ENCODE data around the gene CHERP.
"Not testable (repeated sequence)": the region's sequence is repeated elsewhere in the genome, so short reads cannot be mapped to it uniquely, and the experiment has no call there.

The CHERP gene

DNA sequence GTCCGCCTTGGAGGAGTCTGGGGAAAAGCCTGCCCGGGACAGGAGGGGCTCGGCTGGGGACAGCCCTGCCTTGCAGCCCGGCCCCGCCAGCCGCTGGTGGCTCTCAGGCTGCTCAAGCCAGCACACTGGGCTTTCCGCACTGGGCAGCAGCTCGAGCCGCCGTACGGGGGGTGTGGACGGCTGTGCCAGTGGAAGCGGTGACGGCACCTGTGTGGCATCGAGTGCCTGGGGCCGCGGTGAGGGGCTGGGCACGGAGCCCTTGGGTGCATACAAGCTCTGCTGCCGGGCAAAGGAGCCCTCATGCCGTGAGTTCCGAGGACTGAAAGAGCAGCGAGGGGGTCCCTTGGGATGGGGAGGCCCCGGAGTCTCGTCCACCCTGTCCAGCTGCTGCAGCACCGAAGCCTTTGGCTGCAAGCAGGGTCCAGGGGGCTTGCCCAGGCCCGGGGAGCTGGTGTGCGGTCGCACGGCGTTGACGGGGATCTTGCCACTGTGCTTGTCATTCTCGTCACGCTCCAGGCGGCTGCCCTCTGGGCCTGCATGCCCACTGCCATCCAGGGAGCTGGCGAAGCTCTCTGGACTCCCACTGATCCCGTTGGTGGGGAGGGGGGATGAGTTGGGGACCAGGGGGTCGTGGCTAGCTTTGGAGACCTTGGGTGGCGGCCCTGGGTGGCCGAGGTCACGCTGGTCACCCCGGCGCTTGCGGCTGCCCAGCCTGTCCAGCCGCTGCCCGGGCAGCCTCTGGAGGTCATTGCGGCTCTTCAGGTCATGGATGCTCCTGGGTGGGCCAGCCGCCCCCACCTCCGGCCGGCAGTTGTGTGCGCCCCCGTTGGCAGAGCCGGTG lies 34.7 kb upstream of the CHERP start:
- no peak for DNase-seq

DNA sequence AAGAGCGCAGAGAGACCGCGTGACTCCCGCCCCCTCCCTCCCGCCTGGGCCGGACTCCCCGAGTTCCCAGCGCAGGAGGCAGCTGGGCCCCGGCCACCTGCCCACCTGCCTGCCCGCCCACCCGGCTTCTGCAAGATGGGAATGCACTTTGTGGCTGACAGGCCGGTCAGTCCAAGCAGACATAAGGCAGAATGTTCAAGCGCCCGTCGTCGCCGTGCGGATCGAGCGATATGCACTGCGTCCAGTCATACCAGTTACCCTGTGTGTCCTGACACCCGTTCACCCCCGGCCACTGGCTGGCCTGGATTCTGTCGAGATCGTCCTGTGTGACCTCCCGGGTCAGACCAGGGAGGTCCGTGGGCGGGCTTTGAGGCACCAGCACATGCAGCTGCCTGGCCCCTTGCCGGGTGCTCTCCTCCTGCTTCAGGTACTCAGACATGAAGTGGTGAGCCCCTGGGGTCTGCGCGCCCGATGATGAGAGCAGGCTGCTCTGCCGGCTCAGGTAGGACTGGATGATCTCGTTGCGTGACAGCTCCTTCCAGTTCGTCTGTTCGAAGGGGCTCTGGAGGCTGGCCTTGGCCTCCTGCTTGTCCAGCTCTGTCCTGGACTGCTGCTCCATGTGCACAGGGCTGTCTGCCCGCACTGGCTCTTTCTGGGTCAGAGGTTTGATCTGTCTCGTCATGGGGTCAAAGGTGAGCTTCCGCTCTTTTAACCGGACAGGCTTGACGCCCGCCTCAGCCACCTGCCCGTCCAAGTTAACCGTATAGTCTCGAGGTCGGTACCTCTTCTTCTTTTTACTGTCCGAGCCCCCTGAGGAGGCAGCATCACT lies 33.8 kb upstream of the CHERP start:
- no peak for DNase-seq

DNA sequence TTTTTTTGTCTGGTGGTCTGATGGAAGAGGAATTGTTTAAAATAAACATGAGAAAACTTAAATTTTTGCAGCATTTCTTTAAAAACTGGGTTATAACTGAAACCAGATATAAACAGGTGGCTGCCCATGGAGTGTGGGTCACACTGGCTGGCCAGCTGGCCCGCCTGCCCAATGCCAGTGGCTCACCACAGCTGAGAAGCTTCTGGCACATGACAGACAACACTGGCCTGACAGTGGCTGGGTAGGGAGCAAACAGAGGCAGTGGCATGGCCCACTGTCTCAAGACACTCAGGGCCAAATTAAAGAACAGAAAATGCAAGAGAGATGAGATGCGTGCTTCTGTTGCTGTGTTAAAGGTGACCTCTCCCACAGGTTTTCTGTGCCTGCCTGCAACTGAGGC lies 33.0 kb upstream of the CHERP start:
- no peak for DNase-seq

DNA sequence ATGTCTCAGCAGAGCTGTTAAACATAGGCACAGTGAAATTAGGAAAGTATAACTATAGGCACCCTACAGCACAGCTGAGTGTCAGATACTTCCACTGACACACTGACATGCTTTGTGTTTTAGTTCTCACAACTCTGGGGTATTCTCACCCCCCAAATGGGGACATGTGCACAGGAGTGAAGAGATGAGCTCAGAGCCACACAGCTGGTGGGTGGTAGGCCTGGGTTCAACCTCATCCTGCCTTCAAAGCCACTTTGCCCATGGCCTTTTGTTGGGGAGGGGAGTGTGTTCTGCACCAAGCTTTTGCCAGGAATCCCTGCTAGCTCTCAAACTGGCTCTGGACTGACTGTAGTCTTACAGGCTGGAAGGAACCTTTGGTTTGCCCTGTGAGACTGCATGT lies 31.7 kb upstream of the CHERP start:
- no peak for DNase-seq

DNA sequence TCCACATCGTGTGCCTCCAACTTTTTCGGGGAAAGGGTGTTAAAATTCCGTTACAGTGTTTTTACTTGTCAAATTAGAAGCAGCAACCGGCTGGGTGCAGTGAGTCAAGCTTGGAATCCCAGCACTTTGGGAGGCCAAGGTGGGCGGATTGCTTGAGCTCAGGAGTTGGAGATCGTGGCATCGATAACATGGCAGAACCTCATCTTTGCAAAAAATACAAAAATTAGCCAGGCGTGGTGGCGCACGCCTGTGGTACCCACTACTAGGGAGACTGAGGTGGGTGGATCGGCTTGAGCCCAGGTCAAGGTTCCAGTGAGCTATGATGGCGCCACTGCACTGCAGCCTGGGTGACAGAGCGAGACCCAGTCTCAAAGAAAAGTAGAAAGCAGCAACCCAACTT lies 31.1 kb upstream of the CHERP start:
- DNase-seq, result no peak

DNA sequence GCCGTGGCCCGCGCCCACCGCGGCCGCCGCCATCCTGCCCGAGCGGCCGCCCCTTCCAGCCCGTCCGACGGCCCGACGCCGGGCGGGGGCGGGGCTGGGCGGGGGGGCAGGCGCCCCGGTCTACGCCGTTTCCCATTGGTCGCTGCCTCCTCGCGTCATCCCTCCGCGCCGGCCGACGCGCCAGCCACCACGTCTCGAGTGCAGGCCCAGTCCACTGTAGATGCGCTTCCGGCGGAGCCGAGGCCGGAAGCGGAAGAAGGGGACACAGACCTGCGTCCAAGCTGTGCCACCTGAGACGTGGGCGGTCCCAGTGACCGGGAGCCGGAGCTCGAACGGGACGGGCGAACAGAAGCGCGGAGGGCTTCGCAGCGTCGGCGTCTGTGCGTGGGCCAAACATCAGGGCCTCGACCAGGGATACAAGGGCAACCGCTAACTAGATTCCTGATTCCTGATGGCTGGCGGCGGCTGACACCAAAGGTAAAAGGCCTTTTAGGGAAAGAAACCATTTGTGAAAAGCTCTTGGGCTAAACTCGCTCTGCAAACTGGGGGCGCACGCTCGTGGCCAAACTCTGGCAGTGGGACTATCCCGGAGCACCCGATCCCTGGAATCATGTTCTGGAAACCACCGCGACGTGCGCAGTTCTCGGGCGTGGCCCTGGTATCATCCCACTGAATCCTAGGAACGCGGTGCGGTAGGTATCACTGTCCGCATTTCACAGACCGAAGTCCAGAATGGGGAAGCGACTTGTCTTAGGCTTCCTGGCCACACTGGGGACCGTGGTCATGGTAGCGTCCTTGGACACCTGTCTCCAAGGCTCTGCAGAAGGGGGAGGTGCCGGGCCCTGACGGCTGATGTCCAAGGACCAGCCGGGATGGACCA lies 30.3 kb upstream of the CHERP start, which contains the start of gene SLC35E1:
Gene SLC35E1 (minus strand): TSS at position 84 of the 880 bp plus-strand sequence. CDS start 51 bp downstream, at position 33.
- peak; percentile 97 for DNase-seq

DNA sequence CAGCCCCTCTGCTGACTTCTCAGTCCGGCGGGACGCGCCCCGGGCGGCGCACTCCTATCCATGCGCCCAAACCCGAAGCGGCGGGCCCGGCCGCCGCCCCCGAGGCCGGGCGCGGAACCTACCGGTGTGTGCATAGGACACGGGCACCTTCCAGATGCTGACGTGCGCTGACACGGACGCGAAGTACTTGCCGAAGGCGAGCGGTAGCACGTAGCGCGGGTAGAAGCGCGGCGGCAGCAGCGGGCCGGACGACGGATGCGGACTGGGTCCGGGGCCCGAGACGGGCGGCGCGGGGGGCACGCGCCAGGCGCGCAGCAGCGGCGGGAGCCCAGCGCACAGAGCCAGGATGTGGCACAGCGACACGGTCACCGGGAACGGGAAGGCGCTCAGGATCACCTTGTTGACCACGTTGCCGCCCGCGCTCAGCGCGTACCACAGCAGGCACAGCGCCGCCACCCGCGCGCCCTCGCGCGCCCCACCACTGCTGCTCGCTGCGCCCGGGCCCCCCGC lies 29.6 kb upstream of the CHERP start:
- DNase-seq, result peak; percentile 80

DNA sequence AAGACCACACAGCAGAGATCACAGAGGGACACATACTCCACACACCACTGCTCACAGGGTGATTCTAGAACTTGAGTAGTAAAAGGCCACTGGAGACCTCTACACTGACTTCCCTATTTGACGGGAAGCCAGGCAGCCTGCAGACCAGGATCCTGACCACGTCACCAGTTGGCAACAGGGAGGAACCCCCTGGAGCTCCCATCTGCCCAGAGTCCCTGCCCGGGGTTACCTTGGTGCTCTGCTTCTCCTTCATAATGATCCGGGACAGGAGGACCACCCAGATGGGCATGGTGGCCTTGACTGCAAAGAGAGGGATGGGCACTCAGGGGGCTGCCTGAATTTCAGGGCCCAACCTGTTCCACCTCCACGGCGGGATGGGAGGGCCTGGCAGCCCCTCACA lies 29.0 kb upstream of the CHERP start:
- no peak for DNase-seq

DNA sequence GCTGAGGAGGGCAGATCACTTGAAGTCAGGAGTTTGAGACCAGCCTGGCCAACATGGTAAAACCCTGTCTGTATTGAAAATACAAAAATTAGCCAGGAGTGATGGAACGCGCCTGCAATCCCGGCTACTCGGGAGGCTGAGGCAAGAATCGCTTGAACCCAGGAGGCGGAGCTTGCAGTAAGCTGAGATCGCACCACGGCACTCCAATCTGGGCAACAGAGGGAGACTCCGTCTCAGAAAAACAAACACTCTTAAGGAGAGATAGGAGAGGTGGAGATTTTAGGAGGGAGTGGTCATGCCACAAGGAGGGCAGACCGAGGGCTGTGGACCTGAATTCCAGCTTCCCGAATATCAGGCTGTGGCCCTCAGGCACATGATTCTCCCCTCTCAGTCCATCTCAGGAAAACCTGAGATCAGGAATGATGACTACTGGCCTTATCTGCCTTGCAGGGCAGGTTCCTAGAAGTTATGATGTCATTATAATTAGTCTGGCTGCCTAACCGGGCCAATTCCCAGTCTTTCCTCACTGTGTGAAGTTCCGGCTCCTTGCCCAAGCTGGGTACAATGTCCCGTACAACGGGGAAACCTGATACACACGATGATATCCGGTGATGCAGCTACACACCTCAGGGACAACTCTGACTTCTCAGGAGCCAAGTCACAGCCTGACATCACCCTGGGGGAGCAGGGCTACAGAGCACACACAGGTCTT lies 27.5 kb upstream of the CHERP start:
- no peak for DNase-seq

DNA sequence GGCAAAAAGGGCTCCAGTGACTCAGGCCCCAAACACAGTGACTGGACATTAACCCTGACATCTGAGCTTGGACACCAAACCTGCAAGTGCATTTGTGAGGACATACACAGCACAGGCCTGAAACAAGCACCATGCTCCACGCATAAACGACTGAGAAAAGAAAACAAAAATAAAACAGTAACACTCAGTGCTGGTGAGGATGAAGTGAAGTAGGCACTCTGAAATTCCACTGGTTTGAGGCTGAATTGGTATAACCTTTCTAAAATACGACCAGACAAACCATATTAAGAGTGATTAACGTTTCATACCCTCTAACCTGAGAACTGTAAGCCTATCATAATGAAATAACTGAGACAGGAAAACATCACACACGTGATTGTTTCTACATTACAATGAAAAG lies 24.5 kb upstream of the CHERP start:
- no peak for DNase-seq

DNA sequence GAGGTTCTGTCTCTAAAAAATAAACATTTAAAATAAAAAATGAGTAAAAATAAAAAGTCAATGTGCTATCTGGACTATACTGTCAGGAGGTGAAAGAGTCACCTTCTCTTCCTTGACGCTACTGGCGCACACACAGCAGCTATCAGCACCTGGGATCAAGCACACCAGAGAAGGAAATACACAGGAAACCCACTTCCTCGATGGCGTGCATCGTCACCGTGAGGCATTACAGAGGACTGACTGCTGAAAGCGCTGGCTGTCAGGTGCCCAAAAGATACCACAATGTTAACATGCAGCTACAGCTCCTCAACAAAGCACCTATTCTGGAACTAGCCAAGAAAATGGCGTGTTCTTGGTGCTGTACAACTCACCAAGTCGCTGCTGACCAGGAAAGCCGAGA lies 23.9 kb upstream of the CHERP start:
- peak; percentile 92 for DNase-seq

DNA sequence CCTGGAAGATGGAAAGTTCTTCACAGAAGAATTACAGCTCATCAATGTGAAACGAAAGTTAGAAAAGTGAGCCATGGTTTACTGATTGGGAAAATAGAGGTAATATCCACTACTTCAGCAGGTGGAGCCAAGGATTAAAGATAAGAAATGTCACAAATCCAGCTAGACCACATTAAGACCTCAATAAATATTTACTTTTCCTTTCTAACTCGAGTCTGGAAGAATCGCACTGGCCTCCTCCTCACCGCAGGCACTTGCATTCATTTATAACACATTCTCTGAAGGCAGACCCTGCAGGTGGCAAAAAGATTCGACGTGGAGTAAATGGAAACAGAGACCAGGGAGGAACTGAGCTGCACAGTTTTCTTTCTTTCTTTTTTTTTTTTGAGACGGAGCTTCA lies 22.6 kb upstream of the CHERP start:
- DNase-seq, result no peak

DNA sequence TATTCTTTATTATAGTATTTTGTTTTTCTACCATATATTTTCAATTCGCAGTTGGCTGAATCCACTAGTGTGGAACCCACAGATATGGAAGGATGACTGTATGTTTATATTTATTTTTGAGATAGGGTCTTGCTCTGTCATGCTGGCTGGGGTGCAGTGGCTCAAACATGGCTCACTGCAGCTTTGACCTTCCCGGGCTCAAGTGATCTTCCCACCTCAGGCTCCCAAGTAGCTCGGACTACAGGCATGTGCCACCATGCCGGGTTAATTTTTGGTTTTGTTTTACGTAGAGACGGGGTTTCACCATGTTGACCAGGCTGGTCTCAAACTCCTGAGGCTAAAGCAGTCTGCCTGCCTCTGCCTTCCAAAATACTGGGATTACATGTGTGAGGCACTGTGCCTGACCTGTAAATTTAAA lies 20.4 kb upstream of the CHERP start:
- DNase-seq, result no peak

DNA sequence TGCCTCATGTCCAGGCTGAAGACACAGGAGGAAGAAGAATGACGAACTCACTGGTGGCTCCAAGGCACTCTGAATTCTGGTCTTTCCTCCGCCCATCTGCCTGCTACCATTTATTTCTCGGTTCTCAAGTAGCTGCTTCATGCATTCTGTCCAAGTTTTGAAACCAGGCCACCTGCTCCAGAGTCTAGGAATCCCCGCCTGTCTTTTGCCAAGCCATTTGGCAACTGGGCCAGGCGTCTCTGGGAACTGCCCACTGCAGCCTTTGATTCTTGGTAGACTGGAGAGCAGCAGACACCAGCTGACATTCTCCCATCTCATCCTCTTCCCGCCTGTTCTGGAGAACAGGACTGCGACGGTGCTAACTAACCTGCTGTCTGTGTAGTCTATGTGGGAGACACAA lies 19.1 kb upstream of the CHERP start:
- DNase-seq, result no peak

DNA sequence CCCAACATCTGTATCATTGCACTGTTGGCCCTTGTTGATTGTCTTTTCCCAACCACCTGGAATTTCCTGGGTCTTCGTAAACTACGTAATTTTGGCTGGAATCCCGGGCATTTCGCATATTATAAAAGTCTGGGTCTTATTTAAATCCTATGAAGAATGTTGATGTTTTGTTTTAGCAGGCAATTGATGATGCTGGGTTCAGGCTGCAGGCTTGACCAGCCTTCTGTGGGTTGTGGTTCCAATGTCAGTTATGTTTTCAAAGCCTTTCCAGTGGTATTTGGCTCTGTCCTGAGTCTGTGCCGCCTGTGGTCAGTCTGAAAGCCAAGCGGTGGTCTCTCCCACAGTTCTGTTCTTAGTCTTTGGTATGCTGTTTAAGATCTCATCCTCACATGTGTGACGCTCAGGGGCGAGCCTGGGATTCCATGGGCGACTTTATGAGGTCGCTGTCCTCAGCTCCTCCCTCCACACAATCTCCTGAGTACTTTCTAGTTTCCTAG lies 17.6 kb upstream of the CHERP start:
- no peak for DNase-seq

DNA sequence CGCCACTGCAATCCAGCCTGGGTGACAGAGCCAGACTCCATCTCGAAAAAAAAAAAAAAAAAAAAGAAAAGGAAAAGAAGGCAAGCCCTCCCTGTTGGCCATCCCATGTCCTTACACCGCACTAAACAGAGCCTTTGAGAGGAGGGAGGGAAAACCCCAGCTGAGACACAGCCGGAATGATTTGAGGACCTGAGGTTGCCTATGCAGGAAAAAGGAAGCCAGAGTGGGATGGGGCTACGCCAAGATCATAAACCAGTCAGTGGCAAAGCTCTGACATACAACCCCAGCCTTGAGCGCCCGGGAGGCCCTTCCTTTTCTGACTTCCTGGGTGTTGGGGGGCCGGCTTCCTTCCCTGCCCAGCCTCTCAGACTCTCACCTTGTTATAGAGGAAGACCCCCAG lies 12.5 kb upstream of the CHERP start:
- DNase-seq, result no peak

DNA sequence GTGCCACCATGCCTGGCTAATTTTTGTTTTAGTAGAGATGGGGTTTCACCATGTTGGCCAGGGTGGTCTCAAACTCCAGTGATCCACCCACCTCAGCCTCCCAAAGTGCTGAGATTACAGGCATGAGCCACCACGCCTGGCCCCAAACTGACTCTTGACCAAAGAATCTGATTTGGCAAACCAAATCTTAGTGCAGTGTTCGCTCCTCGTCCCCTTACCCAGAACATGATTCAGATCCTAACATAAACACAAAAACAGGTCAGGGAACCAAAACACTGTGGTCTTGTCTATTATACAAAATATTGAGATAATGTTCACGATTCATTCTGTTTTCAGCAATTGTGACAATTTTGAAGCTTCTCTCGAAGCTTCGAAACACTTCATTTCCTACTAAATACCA lies 9.7 kb upstream of the CHERP start:
- DNase-seq, result not testable (repeated sequence)

DNA sequence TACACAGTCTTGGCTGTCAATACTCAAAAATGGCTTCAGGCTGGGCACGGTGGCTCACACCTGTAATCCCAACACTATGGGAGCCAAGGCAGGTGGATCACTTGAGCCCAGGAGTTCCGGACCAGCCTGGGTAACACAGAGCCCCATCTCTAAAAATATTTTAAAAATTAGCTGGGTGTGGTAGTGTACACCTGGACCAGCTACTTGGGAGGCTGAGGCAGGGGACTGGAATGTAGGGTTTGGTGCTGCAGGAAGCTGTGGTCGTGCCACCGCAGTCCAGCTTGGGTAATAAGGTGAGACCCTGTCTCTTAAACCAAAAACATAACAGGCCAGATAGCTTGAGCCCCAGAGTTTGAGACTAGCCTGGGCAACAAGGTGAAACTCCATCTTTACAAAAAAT lies 6.7 kb upstream of the CHERP start:
- no peak for DNase-seq

DNA sequence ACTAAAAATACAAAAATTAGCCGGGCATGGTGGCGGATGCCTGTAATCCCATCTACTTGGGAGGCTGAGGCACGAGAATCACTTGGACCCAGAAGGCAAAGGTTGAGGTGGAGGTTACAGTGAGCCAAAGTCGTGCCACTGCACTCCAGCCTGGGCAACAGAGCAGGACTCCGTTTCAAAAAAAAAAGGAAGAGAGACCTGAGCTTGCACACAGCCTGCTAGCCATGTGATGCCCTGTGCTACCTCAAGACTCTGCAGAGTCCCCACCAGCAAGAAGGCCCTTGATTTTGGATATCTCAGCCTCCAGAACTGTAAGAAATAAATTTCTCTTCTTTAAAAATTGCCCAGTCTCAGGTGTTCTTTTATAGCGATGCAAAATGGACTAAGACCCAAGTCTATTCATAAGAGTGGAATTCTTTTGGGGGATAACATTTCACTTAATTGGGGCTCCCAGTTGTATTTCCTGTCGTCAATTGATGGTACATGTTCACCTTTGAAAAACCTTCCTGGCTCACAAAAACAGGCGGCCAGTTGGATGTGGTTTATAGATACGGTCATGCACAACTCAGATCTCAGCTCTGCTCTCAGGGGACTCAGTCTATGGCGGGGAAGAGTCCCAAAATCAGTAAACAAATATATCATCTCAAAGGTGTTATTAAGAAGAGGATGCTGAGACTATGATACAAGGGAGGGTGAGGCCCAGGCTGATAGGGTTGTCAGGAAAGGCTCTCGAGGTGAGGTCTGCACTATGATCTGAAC lies 2.4 kb upstream of the CHERP start:
- no peak for DNase-seq

DNA sequence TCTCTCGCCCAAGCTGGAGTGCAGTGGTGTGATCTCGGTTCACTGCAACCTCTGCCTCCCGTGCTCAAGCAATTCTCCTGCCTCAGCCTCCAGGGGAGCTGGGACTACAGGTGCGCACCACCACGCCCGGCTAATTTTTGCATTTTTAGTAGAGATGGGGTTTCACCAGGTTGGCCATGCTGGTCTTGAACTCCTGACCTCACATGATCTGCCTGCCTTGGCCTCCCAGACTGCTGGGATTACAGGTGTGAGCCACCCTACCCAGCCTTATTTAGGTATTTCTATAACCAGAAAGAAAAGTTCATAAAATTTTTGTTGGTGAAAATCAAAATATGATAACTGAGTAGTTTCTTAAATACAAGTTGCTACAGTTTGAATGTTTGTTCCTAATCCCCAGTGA lies 1.5 kb upstream of the CHERP start:
- DNase-seq, result not testable (repeated sequence)

DNA sequence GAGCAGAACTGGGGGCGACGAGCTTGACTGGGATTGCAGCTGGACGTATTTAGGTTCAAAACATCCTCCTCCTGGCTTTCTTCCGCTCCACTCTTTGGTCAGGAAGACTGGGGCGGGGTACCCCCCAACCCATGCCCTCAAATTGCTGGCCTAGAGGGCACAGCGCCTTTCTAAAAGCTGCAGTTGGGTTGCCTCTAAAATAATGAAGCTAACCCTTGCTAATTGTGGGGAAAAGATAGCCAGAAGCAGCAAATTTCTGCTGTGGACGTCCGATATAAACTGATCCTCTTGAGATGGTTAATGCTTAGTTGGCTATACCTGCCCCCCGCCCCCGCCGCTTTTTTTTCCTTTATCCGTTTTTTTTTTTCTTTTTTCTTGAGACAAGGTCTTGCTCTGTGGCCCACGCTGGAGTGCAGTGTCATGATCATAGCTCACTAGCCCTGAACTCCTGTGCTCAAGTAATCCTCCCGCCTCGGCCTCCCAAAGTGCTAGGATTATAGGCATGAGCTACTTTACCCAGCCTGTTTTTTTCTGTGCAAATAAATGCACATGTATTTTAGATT lies 754 bp upstream of the CHERP start:
- DNase-seq, result no peak
